Islet precursor cell (in vitro differentiated cells): ENCODE results near the gene SLC47A2.

Experiments
- DNase-seq: peaks from one replicate; pipeline ENCODE4 v3.0.0-alpha.2; 2018

Gene SLC47A2

GRCh38 chr17:19642373-19642893 is 74.0 kb downstream of the SLC47A2 start:
- DNase-seq = no peak

- DNase-seq = no peak
These were observed 74.6 kb downstream of the SLC47A2 start for GRCh38 chr17:19641687-19642372.

GRCh38 chr17:19631905-19632304 is 84.5 kb downstream of the SLC47A2 start:
- no peak for DNase-seq

DNA sequence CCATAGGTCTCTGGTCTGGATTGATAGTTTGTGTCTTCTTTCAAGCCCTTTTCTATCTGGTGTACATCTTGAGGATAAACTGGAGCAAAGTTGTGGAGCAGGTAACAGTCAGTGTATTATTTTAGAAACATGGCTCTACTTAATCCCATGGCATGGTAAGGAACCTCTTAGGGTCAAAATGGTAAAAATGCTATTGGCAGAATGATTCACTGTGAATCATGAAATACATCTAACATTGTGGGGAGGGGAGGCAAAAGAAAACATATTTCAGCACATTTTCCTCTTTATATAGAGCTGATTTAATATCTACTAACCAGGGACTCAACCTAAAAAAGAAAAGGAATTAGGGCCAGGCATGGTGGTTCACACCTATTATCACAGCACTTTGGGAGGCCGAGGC is 85.7 kb downstream of the SLC47A2 start:
- DNase-seq = no peak

DNA sequence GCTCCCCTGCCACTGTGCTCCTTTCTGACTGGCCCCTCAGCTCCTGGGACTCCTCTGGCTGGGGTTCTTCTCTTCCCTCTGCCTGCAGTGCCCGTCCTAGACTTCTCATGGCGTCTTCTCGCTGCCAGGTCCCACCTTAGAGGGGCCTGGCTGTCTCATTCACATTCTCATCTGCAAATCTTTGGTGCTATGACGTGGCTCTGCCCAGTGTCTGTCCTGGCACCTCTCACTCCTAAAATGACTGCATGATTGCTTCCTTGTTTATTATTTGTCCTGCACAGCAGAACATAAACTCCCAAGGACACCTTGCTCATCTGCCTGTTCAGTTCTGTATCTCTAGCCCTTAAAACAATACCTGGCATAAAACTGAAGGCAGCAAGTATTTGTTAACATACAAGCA is 86.3 kb downstream of the SLC47A2 start:
- no peak for DNase-seq

- DNase-seq = no peak
These were observed 86.9 kb downstream of the SLC47A2 start for GRCh38 chr17:19629449-19629848.
